ENCODE results near the gene ARHGEF33. TPM values are rescaled to one million over a fixed set of nuclear protein-coding genes. Genes with fewer than 3 reads are reported as not detected.

ARHGEF33 gene
- 0.02 to 0.16 TPM (median 0.03 TPM) in 3 of 5 replicates, not detected in the others for total RNA-seq (2022; extraction: Qiagen RNA extraction)

GRCh38 chr2:38889575-38889974 lies at the start of gene ARHGEF33:
TSS of gene ARHGEF33 (plus strand) at chr2:38889875. CDS start at chr2:38919448, 29,573 bp downstream.

GRCh38 chr2:38875576-38876367 lies 13.9 kb upstream of the ARHGEF33 start, which contains the start of the genes DHX57 and MORN2:
TSS of gene DHX57 (minus strand) at chr2:38875934. CDS start at chr2:38868405, 7,529 bp downstream.
TSS of gene MORN2 (plus strand) at chr2:38875976.

Other genes starting within 250 kb of the ARHGEF33 start
- 13.5 to 19.9 TPM (median 15.3 TPM) in 5 replicates for gene GALM, start 223.8 kb upstream of the ARHGEF33 start, total RNA-seq (2022; extraction: Qiagen RNA extraction)
- 297 to 391 TPM (median 335 TPM) in 5 replicates for gene SRSF7, start 138.5 kb upstream of the ARHGEF33 start, total RNA-seq (2022; extraction: Qiagen RNA extraction)
- gene GEMIN6, start 111.7 kb upstream of the ARHGEF33 start, total RNA-seq (2022; extraction: Qiagen RNA extraction): 36.5 to 38.7 TPM (median 38.2 TPM) in 5 replicates
- gene DHX57, start 13.9 kb upstream of the ARHGEF33 start, total RNA-seq (2022; extraction: Qiagen RNA extraction): 17.3 to 21.0 TPM (median 17.9 TPM) in 5 replicates
- 37.6 to 43.5 TPM (median 38.1 TPM) in 5 replicates for gene MORN2, start 13.9 kb upstream of the ARHGEF33 start, total RNA-seq (2022; extraction: Qiagen RNA extraction)
- 12.7 to 16.8 TPM (median 14.6 TPM) in 5 replicates for gene SOS1, start 231.2 kb downstream of the ARHGEF33 start, total RNA-seq (2022; extraction: Qiagen RNA extraction)

Measured in A549 treated with AZD2906 at 1 μM for 4 hours (cell line).